ENCODE data around the gene ADAM29.
"Not testable (repeated sequence)": the region's sequence is repeated elsewhere in the genome, so short reads cannot be mapped to it uniquely, and the experiment has no call there.

The ADAM29 gene

GRCh38 chr4:174918058-174918457 lies at the start of gene ADAM29:
Gene ADAM29 (plus strand): TSS chr4:174918358. CDS start chr4:174975526, 57,168 bp downstream.
- no peak for DNase-seq

- DNase-seq = no peak
Observed at GRCh38 chr4:174869339-174869738, 48.8 kb upstream of the ADAM29 start.

GRCh38 chr4:174870311-174870710 lies 47.8 kb upstream of the ADAM29 start:
- DNase-seq = no peak

GRCh38 chr4:174871407-174871806 lies 46.8 kb upstream of the ADAM29 start:
- no peak for DNase-seq

GRCh38 chr4:174873146-174873545 lies 45.0 kb upstream of the ADAM29 start:
- DNase-seq = not testable (repeated sequence)

- DNase-seq = no peak
Observed at GRCh38 chr4:174873931-174874330, 44.2 kb upstream of the ADAM29 start.

- DNase-seq = no peak
Observed at GRCh38 chr4:174874898-174875297, 43.3 kb upstream of the ADAM29 start.

- no peak for DNase-seq
Observed at GRCh38 chr4:174880001-174880400, 38.2 kb upstream of the ADAM29 start.

- DNase-seq = no peak
Observed at GRCh38 chr4:174882317-174882992, 35.7 kb upstream of the ADAM29 start.

- no peak for DNase-seq
Observed at GRCh38 chr4:174907508-174907907, 10.7 kb upstream of the ADAM29 start.

GRCh38 chr4:174910271-174910670 lies 7.9 kb upstream of the ADAM29 start:
- DNase-seq = no peak

GRCh38 chr4:174912919-174913543 lies 5.1 kb upstream of the ADAM29 start:
- no peak for DNase-seq

- no peak for DNase-seq
Observed at GRCh38 chr4:174919886-174920423, 1.8 kb downstream of the ADAM29 start.

- DNase-seq = no peak
Observed at GRCh38 chr4:174926958-174927357, 8.8 kb downstream of the ADAM29 start.

- no peak for DNase-seq
Observed at GRCh38 chr4:174928174-174928573, 10.0 kb downstream of the ADAM29 start.

- no peak for DNase-seq
Observed at GRCh38 chr4:174928575-174929253, 10.6 kb downstream of the ADAM29 start.

- DNase-seq = no peak
Observed at GRCh38 chr4:174929346-174929745, 11.2 kb downstream of the ADAM29 start.

- no peak for DNase-seq
Observed at GRCh38 chr4:174930895-174931294, 12.7 kb downstream of the ADAM29 start.

GRCh38 chr4:174933083-174933482 lies 14.9 kb downstream of the ADAM29 start:
- DNase-seq = no peak

- DNase-seq = no peak
Observed at GRCh38 chr4:174934360-174934759, 16.2 kb downstream of the ADAM29 start.

GRCh38 chr4:174935607-174936006 lies 17.4 kb downstream of the ADAM29 start:
- no peak for DNase-seq

- no peak for DNase-seq
Observed at GRCh38 chr4:174940002-174940401, 21.8 kb downstream of the ADAM29 start.

- no peak for DNase-seq
Observed at GRCh38 chr4:174946246-174946645, 28.1 kb downstream of the ADAM29 start.

GRCh38 chr4:174948826-174949225 lies 30.7 kb downstream of the ADAM29 start:
- DNase-seq = no peak

Data from NCI-H2029 (cell line).